Upper lobe of left lung (tissue), 6 donors: ENCODE data around the gene PIP5K1C. TPM values are rescaled to one million over a fixed set of nuclear protein-coding genes. Genes with fewer than 3 reads are reported as not detected.

ENCODE experiments used
- ATAC-seq, 2 donors: fragments of 200-7000 bp; cut with Tn5 transposase; one replicate each; pipeline ENCODE4 v1.9.1; 2022; ENCODE audit warnings: mild to moderate bottlenecking in 2 of 2, moderate library complexity in 2 of 2; ENCODE audit not compliant: low FRiP score in 2 of 2
- DNase-seq, 2 donors: peaks; one replicate each; pipeline ENCODE4 v3.0.0-alpha.2; 2019 to 2020
- H3K27ac ChIP-seq, 4 donors: fragments of 200-600 bp; sonication (generic); one replicate each; pipeline ENCODE4 v1.5.1; 2016 to 2019
- H3K27me3 ChIP-seq, 4 donors: fragments of 200-600 bp; sonication (generic); one replicate each; pipeline ENCODE4 v1.5.1; 2017 to 2019
- H3K36me3 ChIP-seq, 4 donors: fragments of 200-600 bp; sonication (generic); one replicate each; pipeline ENCODE4 v1.5.1; 2016 to 2019
- H3K4me1 ChIP-seq, 4 donors: fragments of 200-600 bp; sonication (generic); one replicate each; pipeline ENCODE4 v1.5.1; 2018 to 2019
- H3K4me3 ChIP-seq, 4 donors: fragments of 200-600 bp; sonication (generic); one replicate each; pipeline ENCODE4 v1.5.1; 2017 to 2019; ENCODE audit warnings: mild to moderate bottlenecking in 2 of 4, moderate library complexity in 1 of 4
- H3K9me3 ChIP-seq, 4 donors: fragments of 200-600 bp; sonication (generic); one replicate each; pipeline ENCODE4 v1.5.1; 2018 to 2019
- CTCF ChIP-seq, 6 experiments: fragments of 450-650 bp in 4 of 6; fragments of 200-600 bp in 2 of 6; sonication (generic) in 2 of 6; IDR thresholded peaks; one replicate each; pipeline ENCODE4 v1.5.1; 2016 to 2019; ENCODE audit warnings: antibody characterized with exemption in 6 of 6
- EP300 ChIP-seq, 4 donors: sonication (generic); formaldehyde crosslinking; IDR thresholded peaks; one replicate each; pipeline ENCODE4 v1.5.1; 2017; ENCODE audit warnings: antibody characterized with exemption in 4 of 4, control low read depth in 2 of 4
- POLR2A ChIP-seq, 4 donors: fragments of 450-650 bp; IDR thresholded peaks; one replicate each; pipeline ENCODE4 v1.5.1; 2016 to 2017; ENCODE audit warnings: antibody characterized with exemption in 4 of 4, mild to moderate bottlenecking in 2 of 4
- POLR2AphosphoS5 ChIP-seq, 2 donors: sonication (generic); formaldehyde crosslinking; IDR thresholded peaks; one replicate each; pipeline ENCODE4 v1.5.1; 2017; ENCODE audit warnings: antibody characterized with exemption in 2 of 2
- WGBS, 2 donors: methylation state at CpG; one replicate each; pipeline ENCODE4 v1.1.5; 2017 to 2018; 5-methylcytosine and 5-hydroxymethylcytosine counted together
- total RNA-seq, 6 donors: library from RNA; depleted of rRNA in 4 of 6; stranded (reverse); fragments of >200 nt in 4 of 6; gene quantifications; one replicate each; pipeline versions ENCODE4 v1.1.0 to v1.2.1, GENCODE V29; 2016 to 2021
- donor health status: DM: no; HTN: no; CAD: no; lungs with moderate emphysema.
- donor health status: DM: no; HTN: yes; CAD: no; lungs with severe emphysema.

Gene PIP5K1C
- total RNA-seq, 6 donors from 2014 or later: 24.6 to 64.1 (median 43.1) TPM

GRCh38 chr19:3589949-3590348 lies 110.3 kb downstream of the PIP5K1C start:
- peaks cover 8 to 21% (median 10%) of the 10 kb centered on the region in 4 donors for H3K4me1 ChIP-seq
- ATAC-seq: no peak
- TF ChIP-seq EP300 (IDR thresholded peaks at IDR 0.05): no peak
- TF ChIP-seq POLR2A (IDR thresholded peaks at IDR 0.05): no peak
- no peak for TF ChIP-seq POLR2AphosphoS5 (IDR thresholded peaks at IDR 0.05)
- no peak for TF ChIP-seq CTCF (IDR thresholded peaks at IDR 0.05)
- peak in 1 of 2 donors; percentile 75 for DNase-seq
- no peak overlapping the region for H3K4me3 ChIP-seq
- H3K36me3 ChIP-seq: peaks cover 0 to 8% (median 0%) of the 10 kb centered on the region in 4 donors
- peaks cover 0 to 17% (median 8%) of the 10 kb centered on the region in 4 donors for H3K27me3 ChIP-seq
- 94 to 100% methylated on average over 1 to 22 of the region's 22 CpGs for WGBS, 2 donors
- no peaks in the 10 kb centered on the region for H3K9me3 ChIP-seq
- no peak overlapping the region for H3K27ac ChIP-seq

DNA sequence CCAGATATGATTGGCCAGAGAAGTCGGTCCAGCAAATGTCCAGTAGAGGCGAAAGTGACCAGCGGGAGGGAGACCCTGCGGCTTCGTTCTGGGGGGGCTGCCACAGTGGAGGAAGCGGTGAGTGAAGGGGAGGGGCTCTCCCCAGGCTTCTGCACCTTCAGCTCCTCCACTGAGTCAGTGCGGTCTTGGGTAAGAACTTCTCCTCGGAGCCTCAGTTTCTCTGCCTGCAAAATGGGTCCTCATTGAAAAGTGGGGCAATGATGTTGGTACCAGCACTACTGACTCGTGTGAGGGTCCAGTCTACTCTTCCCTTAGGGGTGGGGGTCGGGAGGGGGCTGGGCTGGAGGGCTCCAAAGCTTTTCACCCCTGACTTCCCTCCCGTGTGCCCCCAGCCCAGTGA lies 110.8 kb downstream of the PIP5K1C start:
- 88 to 96% methylated on average over 7 to 10 of the region's 11 CpGs for WGBS, 2 donors
- no peak for ATAC-seq

GRCh38 chr19:3586707-3587346 lies 113.4 kb downstream of the PIP5K1C start:
- Histone ChIP-seq H3K4me3 (no peak overlapping the region), H3K27me3 (peaks cover 0 to 17% (median 8%) of the 10 kb centered on the region in 4 donors), H3K36me3 (peaks cover 0 to 8% (median 0%) of the 10 kb centered on the region in 4 donors), H3K4me1 (peaks cover 8 to 22% (median 10%) of the 10 kb centered on the region in 4 donors), H3K27ac (no peak overlapping the region), H3K9me3 (no peaks in the 10 kb centered on the region)
- WGBS, 2 donors: 75 to 77% methylated on average over 30 to 31 of the region's 31 CpGs
- DNase-seq (peak in 1 of 2 donors; percentile 59), ATAC-seq (peak in 1 of 2 donors; percentile 4)
- TF ChIP-seq POLR2A (IDR thresholded peaks at IDR 0.05): no peak
- no peak for TF ChIP-seq EP300 (IDR thresholded peaks at IDR 0.05)
- TF ChIP-seq CTCF (IDR thresholded peaks at IDR 0.05): no peak
- TF ChIP-seq POLR2AphosphoS5 (IDR thresholded peaks at IDR 0.05): no peak

More for the DNA sequence above, 110.8 kb downstream of the PIP5K1C start:
- no peak overlapping the region for H3K4me3 ChIP-seq
- no peak for TF ChIP-seq EP300 (IDR thresholded peaks at IDR 0.05)
- TF ChIP-seq POLR2A (IDR thresholded peaks at IDR 0.05): no peak
- no peak for TF ChIP-seq CTCF (IDR thresholded peaks at IDR 0.05)
- no peak for TF ChIP-seq POLR2AphosphoS5 (IDR thresholded peaks at IDR 0.05)
- H3K27me3 ChIP-seq: peaks cover 0 to 17% (median 8%) of the 10 kb centered on the region in 4 donors
- no peak for DNase-seq
- H3K4me1 ChIP-seq: peaks cover 8 to 22% (median 10%) of the 10 kb centered on the region in 4 donors
- peaks cover 0 to 8% (median 0%) of the 10 kb centered on the region in 4 donors for H3K36me3 ChIP-seq
- no peaks in the 10 kb centered on the region for H3K9me3 ChIP-seq
- H3K27ac ChIP-seq: no peak overlapping the region

DNA sequence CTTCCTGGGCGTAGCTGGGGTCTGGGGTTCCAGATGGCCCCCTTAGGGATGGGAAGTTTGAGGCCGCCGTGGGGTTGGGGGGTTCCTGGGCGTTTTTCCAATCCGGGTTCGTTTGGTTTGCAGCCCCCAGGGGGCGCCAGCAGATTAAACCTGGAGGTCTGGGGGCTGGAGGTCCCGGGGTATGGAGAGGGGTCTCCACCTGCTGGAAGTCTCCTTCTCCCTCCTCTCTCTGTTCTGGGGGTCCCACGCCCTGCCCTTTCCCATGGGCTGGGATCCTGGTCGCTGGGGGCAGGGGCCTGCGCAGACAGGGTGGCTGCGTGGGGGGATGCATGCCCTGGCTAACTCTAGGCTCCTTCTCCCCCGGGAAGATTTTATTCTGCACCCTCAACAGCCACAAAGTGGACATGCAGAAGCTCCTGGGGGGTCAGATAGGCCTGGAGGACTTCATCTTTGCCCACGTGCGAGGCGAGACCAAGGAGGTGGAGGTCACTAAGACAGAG lies 114.1 kb downstream of the PIP5K1C start:
- peak overlapping the region; percentile 8 to 55 (median 40) for H3K4me3 ChIP-seq
- H3K9me3 ChIP-seq: no peaks in the 10 kb centered on the region
- H3K27me3 ChIP-seq: peaks cover 0 to 17% (median 8%) of the 10 kb centered on the region in 4 donors
- TF ChIP-seq CTCF (IDR thresholded peaks at IDR 0.05): peak in 5 of 6 experiments; percentile 25 to 52 (median 47)
- TF ChIP-seq EP300 (IDR thresholded peaks at IDR 0.05): no peak
- no peak for TF ChIP-seq POLR2A (IDR thresholded peaks at IDR 0.05)
- TF ChIP-seq POLR2AphosphoS5 (IDR thresholded peaks at IDR 0.05): no peak
- WGBS, 2 donors: 29 to 47% methylated on average over 6 to 16 of the region's 16 CpGs
- DNase-seq (no peak), ATAC-seq (no peak)
- peaks cover 0 to 8% (median 0%) of the 10 kb centered on the region in 4 donors for H3K36me3 ChIP-seq
- H3K4me1 ChIP-seq: peaks cover 8 to 22% (median 10%) of the 10 kb centered on the region in 4 donors
- peak overlapping the region in 3 of 4 donors; percentile 5 to 70 (median 44) for H3K27ac ChIP-seq
